ENCODE data around the gene KIF18B.

Gene KIF18B

GRCh38 chr17:44919885-44920564 is 27.5 kb downstream of the KIF18B start:
- Mint-ChIP-seq H3K27ac (peak overlapping the region; percentile 20), H3K4me3 (no peak overlapping the region), H3K36me3 (no peaks in the 10 kb centered on the region), H3K9me3 (no peaks in the 10 kb centered on the region), H3K4me1 (no peaks in the 10 kb centered on the region)
- DNase-seq (ENCODE audit: low spot score in 2 of 2) (peak; percentile 24 to 71), ATAC-seq (peak; percentile 84)

- Mint-ChIP-seq H3K36me3 (no peaks in the 10 kb centered on the region), H3K4me1 (no peaks in the 10 kb centered on the region), H3K9me3 (no peaks in the 10 kb centered on the region), H3K27ac (no peak overlapping the region), H3K4me3 (no peak overlapping the region)
- no peak for ATAC-seq
- DNase-seq (ENCODE audit: low spot score in 2 of 2): no peak
Measured at GRCh38 chr17:44919411-44919810, 28.2 kb downstream of the KIF18B start.

DNA sequence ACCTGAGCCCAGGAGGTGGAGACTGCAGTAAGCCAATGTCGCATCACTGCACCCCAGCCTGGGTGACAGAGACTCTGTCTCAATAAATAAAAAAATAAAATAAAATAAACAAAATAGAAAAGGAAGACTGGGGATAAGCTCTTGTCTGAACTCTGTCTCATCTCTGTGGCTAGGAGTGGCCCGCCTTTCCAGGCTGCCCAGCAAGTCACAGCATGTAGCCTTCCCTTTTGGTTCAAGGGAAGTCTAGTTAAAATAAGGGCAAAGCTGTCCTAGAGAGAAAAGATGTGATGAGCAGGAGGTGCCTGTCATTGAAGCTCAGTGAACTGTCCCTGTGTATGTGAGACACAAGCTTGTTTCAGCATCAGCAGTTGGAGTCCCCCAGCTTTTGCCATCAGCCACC is 29.6 kb downstream of the KIF18B start:
- Mint-ChIP-seq H3K36me3 (no peaks in the 10 kb centered on the region), H3K9me3 (no peaks in the 10 kb centered on the region), H3K4me3 (no peak overlapping the region), H3K4me1 (peaks cover 7% of the 10 kb centered on the region), H3K27ac (no peak overlapping the region)
- DNase-seq (ENCODE audit: low spot score in 2 of 2): no peak
- no peak for ATAC-seq

GRCh38 chr17:44917456-44917855 is 30.1 kb downstream of the KIF18B start:
- Mint-ChIP-seq H3K4me3 (no peak overlapping the region), H3K9me3 (no peaks in the 10 kb centered on the region), H3K36me3 (no peaks in the 10 kb centered on the region), H3K4me1 (peaks cover 7% of the 10 kb centered on the region), H3K27ac (no peak overlapping the region)
- DNase-seq (ENCODE audit: low spot score in 2 of 2): no peak
- ATAC-seq: no peak

GRCh38 chr17:44916781-44917241 is 30.8 kb downstream of the KIF18B start:
- Mint-ChIP-seq H3K9me3 (no peaks in the 10 kb centered on the region), H3K27ac (peak overlapping the region; percentile 52), H3K4me3 (no peak overlapping the region), H3K4me1 (peaks cover 7% of the 10 kb centered on the region), H3K36me3 (no peaks in the 10 kb centered on the region)
- DNase-seq (ENCODE audit: low spot score in 2 of 2) (no peak), ATAC-seq (no peak)

DNA sequence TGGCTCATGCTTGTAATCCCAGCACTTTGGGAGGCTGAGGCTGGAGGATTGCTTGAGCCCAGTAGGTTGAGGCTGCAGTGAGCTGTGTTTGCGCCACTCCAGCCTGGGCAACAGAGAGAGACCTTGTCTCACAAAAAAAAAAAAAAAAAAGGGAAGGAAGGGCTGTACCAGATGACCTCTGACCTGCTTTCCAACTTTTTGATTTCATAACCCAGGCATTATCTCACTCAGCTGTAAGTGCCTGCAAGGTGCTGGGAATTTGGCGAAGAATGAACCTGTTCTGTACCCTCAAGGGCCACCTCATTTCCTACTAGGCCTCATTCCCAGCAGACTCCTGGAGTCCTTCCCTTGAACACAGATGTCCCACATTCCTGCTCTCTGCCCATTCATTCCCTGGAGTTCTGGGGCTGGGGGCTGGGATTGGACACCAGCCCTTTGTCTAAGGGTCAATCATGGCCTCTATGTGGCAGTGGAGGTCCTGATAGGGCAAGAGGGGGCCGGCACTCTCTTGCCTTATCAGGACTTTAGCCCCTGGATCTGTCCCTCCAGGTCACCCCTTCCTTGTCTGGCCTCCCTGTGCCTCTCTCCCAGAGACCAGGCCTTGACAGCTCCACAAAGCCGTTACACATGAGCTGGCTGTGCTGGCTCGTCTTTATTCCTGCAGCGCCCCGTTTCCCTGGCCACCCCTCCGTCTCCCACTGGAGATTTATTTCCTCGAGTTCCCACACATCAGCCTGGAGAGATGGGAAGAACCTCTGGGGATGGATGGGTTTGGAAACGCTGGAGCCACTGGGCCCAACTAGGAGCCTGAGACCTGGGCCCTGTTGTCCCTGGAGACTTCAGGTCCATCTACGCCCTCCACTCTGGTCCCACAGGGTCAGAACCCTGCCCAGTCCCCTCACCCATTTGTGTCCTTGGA is 31.5 kb downstream of the KIF18B start:
- no peak for DNase-seq (ENCODE audit: low spot score in 2 of 2)
- no peaks in the 10 kb centered on the region for H3K9me3 Mint-ChIP-seq
- H3K4me3 Mint-ChIP-seq: no peak overlapping the region
- ATAC-seq: no peak
- no peaks in the 10 kb centered on the region for H3K36me3 Mint-ChIP-seq
- peaks cover 12% of the 10 kb centered on the region for H3K4me1 Mint-ChIP-seq
- peak overlapping the region; percentile 52 for H3K27ac Mint-ChIP-seq

DNA sequence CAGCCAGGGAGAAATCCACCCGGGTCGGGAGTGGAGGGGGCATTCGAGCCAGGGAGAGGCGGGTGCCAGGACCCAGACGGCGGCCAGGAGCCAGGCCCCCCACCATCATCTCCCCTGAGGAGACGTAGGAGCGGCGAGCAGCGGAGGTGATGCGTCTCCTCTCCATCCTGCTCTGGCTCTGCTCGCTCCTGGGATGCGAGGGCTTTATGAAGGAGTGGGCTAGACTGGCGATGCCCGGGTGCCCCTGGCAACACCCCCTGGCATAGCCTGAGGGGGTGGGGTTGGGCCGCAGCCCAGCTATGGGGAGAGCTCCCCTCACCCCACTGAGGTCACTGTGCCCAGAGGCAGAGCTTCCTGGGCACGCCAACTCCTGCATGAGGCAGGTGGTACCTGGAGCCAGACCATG is 32.2 kb downstream of the KIF18B start, which contains the start of gene GFAP:
GFAP (minus strand) TSS at position 180 of the 406 bp plus-strand sequence; CDS start at position 166, 14 bp downstream.
- Mint-ChIP-seq H3K27ac (peak within 1 kb of the TSS; percentile 52), H3K36me3 (no peaks in the 10 kb centered on the region), H3K9me3 (no peaks in the 10 kb centered on the region), H3K4me1 (peaks cover 12% of the 10 kb centered on the region), H3K4me3 (no peak within 1 kb of the TSS)
- ATAC-seq (no peak), DNase-seq (ENCODE audit: low spot score in 2 of 2) (no peak)

DNA sequence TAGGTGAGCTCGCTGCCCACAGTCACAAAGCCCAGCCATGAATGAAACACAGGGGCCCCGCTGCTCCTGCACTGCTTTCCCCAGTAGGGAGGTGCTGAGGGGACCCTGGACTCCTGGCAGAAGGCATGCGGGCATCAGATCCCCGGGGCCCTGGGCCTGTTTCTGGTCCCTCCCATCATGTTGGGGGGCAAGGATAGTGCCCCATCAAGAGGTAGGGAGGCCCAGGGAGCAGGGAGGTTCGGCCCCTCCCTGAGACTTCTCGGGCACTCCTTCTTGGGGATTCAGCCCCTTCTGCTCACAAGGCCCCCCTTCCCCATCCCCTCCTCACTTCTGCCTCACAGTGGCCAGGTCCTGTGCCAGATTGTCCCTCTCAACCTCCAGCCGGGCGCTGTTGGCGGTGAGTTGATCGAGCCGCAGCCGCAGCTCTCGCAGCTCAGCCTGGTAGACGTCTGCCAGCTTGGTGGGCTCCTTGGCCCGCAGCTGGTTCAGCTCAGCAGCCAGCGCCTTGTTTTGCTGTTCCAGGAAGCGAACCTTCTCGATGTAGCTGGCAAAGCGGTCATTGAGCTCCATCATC is 32.8 kb downstream of the KIF18B start:
- ATAC-seq (no peak), DNase-seq (ENCODE audit: low spot score in 2 of 2) (no peak)
- H3K4me1 Mint-ChIP-seq: peaks cover 12% of the 10 kb centered on the region
- no peaks in the 10 kb centered on the region for H3K9me3 Mint-ChIP-seq
- H3K4me3 Mint-ChIP-seq: no peak overlapping the region
- H3K36me3 Mint-ChIP-seq: no peaks in the 10 kb centered on the region
- no peak overlapping the region for H3K27ac Mint-ChIP-seq

DNA sequence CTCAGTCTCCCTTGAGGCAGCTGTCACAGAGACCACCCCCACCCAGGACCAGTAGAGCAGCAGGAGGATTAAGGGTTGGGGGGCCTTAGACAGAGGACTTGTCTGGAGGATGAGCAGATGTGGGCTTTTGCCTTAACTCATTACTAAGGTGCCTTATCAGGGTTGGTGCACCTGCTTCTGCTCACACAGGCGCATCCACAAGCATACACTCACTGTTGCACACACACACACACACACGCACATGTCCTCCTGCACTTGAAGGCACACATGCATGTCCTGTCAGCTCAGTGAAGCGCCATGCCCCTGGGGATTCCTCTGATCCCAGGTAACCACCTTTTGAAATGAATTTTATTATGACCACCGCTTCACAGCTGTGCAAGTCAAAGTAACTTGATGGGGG is 33.4 kb downstream of the KIF18B start:
- Mint-ChIP-seq H3K9me3 (no peaks in the 10 kb centered on the region), H3K36me3 (no peaks in the 10 kb centered on the region), H3K4me1 (peaks cover 12% of the 10 kb centered on the region), H3K27ac (no peak overlapping the region), H3K4me3 (no peak overlapping the region)
- DNase-seq (ENCODE audit: low spot score in 2 of 2) (no peak), ATAC-seq (no peak)

DNA sequence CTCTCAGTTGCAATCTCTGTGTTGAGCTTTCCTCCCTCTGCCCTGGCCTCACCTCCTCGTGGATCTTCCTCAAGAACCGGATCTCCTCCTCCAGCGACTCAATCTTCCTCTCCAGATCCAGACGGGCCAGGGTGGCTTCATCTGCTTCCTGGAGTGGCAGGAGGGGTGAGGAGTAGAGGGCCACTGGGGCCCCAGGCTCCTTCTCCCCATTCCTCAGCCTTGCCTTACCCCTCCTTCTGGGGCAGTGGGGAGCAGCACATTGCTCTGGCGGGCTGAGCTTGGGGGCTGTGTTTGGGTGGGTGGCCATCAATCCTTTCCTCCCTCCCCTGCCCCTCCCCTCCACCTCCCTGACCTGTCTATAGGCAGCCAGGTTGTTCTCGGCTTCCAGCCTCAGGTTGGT is 33.9 kb downstream of the KIF18B start:
- no peak overlapping the region for H3K4me3 Mint-ChIP-seq
- ATAC-seq (no peak), DNase-seq (ENCODE audit: low spot score in 2 of 2) (no peak)
- no peak overlapping the region for H3K27ac Mint-ChIP-seq
- peaks cover 12% of the 10 kb centered on the region for H3K4me1 Mint-ChIP-seq
- H3K36me3 Mint-ChIP-seq: no peaks in the 10 kb centered on the region
- H3K9me3 Mint-ChIP-seq: no peaks in the 10 kb centered on the region

DNA sequence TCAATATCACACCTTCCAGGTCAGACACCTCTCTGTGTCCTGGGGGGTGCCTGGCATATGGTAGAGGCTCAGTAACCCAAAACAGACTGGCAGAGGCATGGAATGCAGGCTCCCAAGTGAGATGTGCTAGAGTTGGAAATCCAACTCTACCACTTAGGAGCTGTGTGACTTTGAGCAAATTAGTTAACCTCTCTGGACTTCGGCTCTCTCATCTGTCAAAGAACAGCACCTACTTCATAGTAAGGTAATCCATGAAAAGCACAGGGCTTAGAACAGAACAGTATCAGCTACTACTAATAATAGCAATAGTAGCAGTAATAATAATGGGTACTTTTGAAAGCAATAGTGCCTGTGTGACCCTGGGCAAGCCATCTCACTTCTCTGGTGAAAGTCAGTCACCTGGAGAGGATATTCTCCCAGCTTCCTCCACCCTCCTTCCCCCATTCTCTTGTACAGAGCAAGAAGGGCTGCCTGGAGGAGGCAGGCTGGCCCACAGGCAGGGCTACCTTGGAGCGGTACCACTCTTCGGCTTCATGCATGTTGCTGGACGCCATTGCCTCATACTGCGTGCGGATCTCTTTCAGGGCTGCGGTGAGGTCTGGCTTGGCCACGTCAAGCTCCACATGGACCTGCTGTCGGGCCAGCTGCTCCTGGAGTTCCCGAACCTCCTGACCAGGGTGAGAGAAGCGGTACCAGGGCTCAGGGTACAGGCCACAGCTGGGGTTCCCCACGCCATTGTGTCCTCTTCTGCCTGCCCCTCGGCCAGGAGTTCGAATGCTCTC is 34.6 kb downstream of the KIF18B start:
- Mint-ChIP-seq H3K4me3 (peak overlapping the region; percentile 14), H3K27ac (no peak overlapping the region), H3K9me3 (no peaks in the 10 kb centered on the region)

GRCh38 chr17:44911133-44912001 is 36.2 kb downstream of the KIF18B start:
- Mint-ChIP-seq H3K4me1 (peaks cover 14% of the 10 kb centered on the region), H3K4me3 (peak overlapping the region; percentile 48), H3K27ac (no peak overlapping the region), H3K36me3 (no peaks in the 10 kb centered on the region), H3K9me3 (no peaks in the 10 kb centered on the region)
- ATAC-seq: peak; percentile 84
- peak; percentile 42 to 72 for DNase-seq (ENCODE audit: low spot score in 2 of 2)

More for the DNA sequence above, 34.6 kb downstream of the KIF18B start:
- Mint-ChIP-seq H3K4me1 (peaks cover 12% of the 10 kb centered on the region), H3K36me3 (no peaks in the 10 kb centered on the region)
- no peak for DNase-seq (ENCODE audit: low spot score in 2 of 2)
- ATAC-seq: no peak

DNA sequence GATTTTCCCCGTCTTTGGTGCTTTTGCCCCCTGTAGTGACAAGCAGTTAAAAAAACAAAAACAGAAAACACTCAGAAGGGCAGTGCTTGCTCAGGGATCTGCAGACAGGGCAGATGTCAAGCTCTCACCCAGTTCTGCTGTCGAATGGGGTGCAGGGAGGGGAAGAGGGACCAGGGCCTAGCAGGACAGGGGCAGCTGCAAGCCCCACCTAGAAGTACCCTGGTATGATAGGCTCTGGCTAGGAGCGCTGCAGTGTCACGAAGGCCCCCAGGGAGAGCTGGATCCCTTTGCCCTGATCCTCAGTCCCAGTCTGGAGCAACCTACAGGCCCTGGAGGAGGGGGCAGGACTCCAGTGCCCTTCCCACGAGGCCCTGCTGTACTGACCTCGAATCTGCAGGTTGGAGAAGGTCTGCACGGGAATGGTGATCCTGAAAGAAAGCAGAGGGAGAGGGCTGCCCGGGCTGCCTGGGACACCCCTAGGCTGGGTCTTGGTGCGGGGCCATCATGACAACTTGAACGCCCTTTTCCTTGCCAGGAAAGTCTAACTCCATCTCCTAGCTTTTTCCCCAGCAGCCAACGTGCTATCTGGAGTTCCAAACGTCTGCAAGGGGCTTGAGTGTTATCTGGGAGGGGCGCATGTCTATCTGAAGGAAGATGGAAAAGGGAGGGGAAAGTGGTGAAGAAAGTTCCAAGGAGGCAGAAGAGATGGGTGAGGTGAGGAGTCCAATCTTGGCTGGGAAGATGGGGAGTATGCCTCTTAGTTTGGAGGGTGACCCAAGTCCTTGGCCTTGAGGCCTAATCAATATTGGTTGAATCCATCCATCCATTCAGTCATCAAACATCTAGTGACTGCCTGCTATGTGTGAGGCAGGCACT is 37.1 kb downstream of the KIF18B start:
- Mint-ChIP-seq H3K36me3 (no peaks in the 10 kb centered on the region), H3K4me3 (peak overlapping the region; percentile 48), H3K27ac (no peak overlapping the region), H3K9me3 (no peaks in the 10 kb centered on the region), H3K4me1 (peaks cover 17% of the 10 kb centered on the region)
- DNase-seq (ENCODE audit: low spot score in 2 of 2) (no peak), ATAC-seq (no peak)
